GM21381 (cell line): ENCODE data around the gene KIRREL1.

Experiments used
- ATAC-seq: cut with Tn5 transposase; IDR thresholded peaks from one replicate; pipeline ENCODE4 v1.9.1; 2021; ENCODE audit warnings: mild to moderate bottlenecking, moderate library complexity; ENCODE audit not compliant: unreplicated experiment

The KIRREL1 gene

DNA sequence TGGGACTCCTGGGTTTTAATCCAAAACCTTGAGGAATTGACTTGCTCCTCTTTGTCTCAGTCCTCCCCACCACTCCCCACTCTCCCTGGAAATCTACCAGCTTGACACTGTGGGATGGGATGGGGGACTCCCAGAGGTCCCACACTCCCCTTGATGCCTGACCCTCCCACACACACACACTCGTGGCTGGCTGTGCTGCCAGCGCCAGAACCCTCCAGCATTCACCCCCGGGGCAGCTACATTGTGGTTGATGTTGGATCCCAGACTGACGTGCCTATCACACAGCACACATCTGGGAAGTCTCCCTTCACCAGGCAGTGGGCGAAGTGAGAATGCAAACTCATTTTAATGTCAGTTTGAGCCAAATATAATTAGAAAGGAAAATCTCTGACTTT is 10.0 kb downstream of the KIRREL1 start:
- no peak for ATAC-seq

GRCh38 chr1:158005224-158005623 is 11.8 kb downstream of the KIRREL1 start:
- no peak for ATAC-seq

DNA sequence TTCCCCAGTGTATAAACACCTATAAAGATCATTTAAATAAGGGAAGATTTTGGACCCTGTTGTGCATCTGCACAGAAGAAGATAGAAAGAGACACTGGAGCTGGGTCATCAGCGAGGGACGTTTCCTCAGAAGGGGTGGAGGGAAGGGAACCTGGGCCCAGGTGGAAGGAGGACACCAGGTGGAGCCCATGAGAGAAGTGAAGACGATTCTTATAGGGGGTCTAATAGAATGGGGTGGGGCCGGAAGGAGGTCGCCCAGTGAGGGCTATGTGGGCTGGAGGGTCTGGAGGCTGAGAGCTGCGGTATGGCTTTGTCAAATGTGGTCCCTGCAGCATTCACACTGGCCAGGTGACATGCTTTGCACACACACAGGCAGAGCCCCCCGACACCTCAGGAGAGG is 13.7 kb downstream of the KIRREL1 start:
- ATAC-seq: no peak

GRCh38 chr1:158007667-158008386 is 14.4 kb downstream of the KIRREL1 start:
- ATAC-seq: no peak

- ATAC-seq: no peak
These were observed 15.2 kb downstream of the KIRREL1 start for GRCh38 chr1:158008630-158009029.

DNA sequence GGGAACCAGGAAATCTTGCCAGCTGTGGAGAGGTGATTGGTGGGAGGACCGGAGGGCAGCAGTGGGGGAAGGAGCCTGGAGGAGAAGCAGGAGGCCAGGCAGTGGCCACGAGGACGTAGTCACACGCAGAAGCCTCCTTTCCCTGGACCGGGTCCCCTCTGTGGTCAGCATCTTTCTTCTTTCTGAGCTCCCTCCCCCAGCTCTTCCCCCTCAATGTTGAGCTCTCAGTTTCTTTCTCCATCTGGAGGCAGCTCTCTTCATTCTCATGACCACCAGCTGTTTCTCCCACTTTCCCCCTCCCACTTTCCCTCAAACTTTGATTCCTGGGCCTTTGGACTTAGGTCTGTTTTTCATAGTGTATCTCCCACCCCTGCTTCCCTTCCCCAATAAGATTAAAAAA is 18.3 kb downstream of the KIRREL1 start:
- ATAC-seq: no peak

GRCh38 chr1:158013840-158014730 is 20.6 kb downstream of the KIRREL1 start:
- ATAC-seq: no peak

- no peak for ATAC-seq
These were observed 21.4 kb downstream of the KIRREL1 start for GRCh38 chr1:158014731-158015320.

- no peak for ATAC-seq
These were observed 23.3 kb downstream of the KIRREL1 start for GRCh38 chr1:158016651-158017335.

DNA sequence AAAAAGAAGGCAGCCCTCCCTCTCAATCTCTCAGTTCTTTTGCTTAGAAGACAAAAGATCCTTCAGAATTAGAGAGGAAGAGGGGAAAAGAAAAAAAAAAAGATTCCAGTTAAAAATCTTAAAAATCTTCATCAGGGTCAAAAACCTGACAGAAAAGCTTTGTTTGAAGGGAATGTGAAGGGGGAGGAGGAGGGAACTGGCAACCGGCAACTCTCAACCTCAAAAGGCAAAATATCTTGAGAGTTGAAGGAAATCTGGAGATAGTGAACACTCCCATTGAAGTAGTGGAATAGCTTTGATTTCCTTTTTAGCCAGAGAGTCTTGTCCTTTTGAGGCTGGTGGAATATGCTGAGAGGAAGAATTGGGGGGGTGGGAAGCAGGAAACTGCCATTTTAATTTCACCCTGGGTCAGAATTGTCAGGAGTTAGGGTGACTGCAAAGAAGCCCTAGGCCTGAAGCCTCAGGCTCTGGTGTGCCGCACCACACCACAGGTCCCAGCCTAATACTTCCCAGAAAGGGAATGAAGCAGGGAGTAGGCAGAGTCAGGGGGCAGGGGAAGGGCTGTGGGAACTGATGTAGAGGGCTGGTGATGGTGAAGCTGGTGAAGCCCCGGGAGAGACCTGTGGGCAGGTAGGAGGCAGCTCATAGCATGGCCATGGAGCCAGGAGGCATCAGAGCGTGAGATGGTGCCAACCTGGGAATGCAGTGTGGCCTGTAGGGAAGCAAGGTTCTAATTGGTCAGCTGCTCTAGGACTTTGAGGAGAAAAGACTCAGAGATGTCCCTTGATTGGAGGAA is 24.6 kb downstream of the KIRREL1 start:
- no peak for ATAC-seq

GRCh38 chr1:158019171-158019868 is 25.9 kb downstream of the KIRREL1 start:
- ATAC-seq: no peak

- no peak for ATAC-seq
These were observed 26.9 kb downstream of the KIRREL1 start for GRCh38 chr1:158020259-158020885.

GRCh38 chr1:158020886-158021620 is 27.6 kb downstream of the KIRREL1 start:
- ATAC-seq: no peak

DNA sequence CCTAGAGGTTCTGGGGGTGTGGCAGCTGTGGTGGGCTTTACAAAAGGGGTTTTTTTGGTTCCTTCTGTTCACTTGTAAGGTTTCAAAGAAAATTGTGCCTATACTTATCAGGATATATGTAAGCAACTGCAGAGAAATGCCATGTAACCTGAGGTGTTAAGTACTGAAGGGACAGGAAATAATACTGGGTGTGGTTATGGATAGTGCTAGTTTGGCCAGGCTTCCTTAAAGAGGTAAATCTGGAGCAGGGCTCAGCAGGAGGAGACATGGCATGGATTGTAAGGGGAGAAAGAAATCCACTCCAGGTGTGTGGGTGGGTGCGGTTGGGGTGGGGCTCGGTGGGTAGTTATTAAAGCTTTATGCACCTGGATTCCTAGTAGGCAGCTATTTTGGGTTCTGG is 28.3 kb downstream of the KIRREL1 start:
- ATAC-seq: no peak

GRCh38 chr1:158022554-158023312 is 29.3 kb downstream of the KIRREL1 start:
- no peak for ATAC-seq

GRCh38 chr1:158024737-158025136 is 31.3 kb downstream of the KIRREL1 start:
- ATAC-seq: no peak

DNA sequence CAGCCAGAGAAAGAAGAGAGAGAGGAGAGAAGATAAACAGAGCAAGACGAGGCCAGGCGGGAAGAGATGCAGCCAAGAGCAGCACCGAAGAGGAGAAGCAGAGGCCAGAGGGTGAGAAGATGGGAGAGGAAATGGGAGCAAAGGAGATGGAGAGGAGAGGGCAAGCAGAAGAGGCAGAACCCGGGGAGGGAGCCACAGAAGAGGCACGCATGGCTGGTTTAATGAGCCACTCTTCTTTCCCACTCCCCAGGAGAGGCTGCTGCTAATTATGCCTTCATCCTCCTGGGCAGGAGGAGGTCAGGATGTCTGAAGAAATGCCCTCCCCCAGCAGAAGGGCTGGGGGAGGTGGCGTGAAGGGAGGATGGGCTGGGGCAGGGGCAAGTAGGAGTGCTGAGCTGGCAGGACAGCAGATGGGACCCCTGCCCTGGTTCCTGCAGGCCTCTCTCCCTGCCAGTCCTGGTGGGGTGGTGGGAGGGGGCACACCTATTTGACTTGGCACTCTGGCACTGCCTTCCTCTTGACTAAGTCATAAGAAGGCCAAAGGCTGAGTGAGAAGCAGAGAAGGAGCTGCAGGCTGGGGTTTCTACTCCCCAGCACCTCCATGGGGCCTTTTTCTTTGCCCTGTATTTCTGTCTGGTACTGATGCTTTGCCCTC is 32.3 kb downstream of the KIRREL1 start:
- no peak for ATAC-seq
